Measurements from ENCODE around the gene KCNK5. TPM values are rescaled to one million over a fixed set of nuclear protein-coding genes. Genes with fewer than 3 reads are reported as not detected.

The KCNK5 gene
- polyA plus RNA-seq, 3 donors = 0.09 TPM; not detected in 2

DNA sequence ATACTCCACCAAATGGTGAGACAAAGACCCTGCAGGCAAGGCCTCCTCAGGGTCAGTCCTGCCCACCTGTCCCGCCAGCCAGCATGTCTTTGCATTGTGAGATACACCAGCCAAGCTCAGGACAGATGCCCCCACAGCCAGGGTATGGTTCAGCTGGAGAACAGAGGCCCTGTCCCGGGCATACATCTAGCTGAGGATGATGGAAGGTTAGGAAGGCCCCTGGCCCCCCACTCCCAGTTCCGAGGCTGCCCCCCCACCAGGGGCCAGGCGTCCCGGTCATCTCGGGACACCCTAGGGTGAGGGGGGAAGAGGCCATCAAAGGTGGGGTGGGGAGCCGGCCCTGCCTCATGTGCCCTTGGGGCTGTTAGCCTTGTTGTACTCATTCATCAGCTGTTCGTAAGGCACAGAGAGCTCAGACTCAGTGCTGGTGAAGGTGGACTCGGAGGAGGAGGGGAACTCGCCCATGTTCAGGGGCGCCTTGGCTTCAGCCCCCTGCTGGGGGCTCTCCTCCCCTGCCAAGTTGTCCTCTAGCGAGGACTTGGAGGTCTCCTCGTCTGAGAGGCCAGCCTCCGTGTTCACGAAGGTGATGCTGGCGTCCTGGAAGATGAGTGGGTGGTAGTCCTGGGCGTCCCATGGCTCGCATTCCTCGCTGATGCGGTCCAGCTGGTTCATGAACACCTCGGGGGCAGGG lies 38.6 kb downstream of the KCNK5 start:
- Histone ChIP-seq H3K4me1 (ENCODE audit: control insufficient read depth in 1 of 2, insufficient read depth in 2 of 2, low read length in 2 of 2) (peaks cover 0 to 4% of the 10 kb centered on the region in 2 donors), H3K36me3 (replicated peaks in 1 of 2; ENCODE audit: control insufficient read depth in 1 of 2, insufficient read depth in 2 of 2, low read length in 2 of 2) (peaks cover 6 to 49% of the 10 kb centered on the region in 2 donors), H3K9ac (ENCODE audit: insufficient read depth, low read length, poor library complexity, severe bottlenecking) (no peak overlapping the region), H3K27ac (ENCODE audit: low read depth in 1 of 2, low read length in 2 of 2) (no peak overlapping the region), H3K4me3 (replicated peaks in 1 of 3; ENCODE audit: low read depth in 2 of 3, low read length in 3 of 3) (no peak overlapping the region), H3K9me3 (replicated peaks in 1 of 2; ENCODE audit: control insufficient read depth in 1 of 2, insufficient read depth in 1 of 2, low read length in 2 of 2) (no peaks in the 10 kb centered on the region), H4K20me1 (ENCODE audit: insufficient read depth, low read length) (no peaks in the 10 kb centered on the region), H3K4me2 (replicated peaks; ENCODE audit: extremely low read depth, low read length, poor library complexity, severe bottlenecking) (no peak overlapping the region), H2AFZ (ENCODE audit: insufficient read depth, low read depth, low read length, poor library complexity, severe bottlenecking) (no peak overlapping the region), H3K79me2 (ENCODE audit: insufficient read depth, low read length) (no peaks in the 10 kb centered on the region), H3K27me3 (ENCODE audit: control insufficient read depth in 2 of 2, insufficient read depth in 2 of 2, low read length in 2 of 2) (no peaks in the 10 kb centered on the region)
- Mint-ChIP-seq H3K27ac (no peak overlapping the region), H3K4me1 (peaks cover 8% of the 10 kb centered on the region), H3K9me3 (no peaks in the 10 kb centered on the region), H3K4me3 (no peak overlapping the region), H3K36me3 (peaks cover 23 to 31% of the 10 kb centered on the region in 2 donors), H3K27me3 (ENCODE audit: low read depth in 3 of 3) (peaks cover 0 to 2% (median 0%) of the 10 kb centered on the region in 3 donors)
- intact Hi-C loops (cut with micrococcal nuclease) = no loop called here
- TF ChIP-seq, protein P1, sequence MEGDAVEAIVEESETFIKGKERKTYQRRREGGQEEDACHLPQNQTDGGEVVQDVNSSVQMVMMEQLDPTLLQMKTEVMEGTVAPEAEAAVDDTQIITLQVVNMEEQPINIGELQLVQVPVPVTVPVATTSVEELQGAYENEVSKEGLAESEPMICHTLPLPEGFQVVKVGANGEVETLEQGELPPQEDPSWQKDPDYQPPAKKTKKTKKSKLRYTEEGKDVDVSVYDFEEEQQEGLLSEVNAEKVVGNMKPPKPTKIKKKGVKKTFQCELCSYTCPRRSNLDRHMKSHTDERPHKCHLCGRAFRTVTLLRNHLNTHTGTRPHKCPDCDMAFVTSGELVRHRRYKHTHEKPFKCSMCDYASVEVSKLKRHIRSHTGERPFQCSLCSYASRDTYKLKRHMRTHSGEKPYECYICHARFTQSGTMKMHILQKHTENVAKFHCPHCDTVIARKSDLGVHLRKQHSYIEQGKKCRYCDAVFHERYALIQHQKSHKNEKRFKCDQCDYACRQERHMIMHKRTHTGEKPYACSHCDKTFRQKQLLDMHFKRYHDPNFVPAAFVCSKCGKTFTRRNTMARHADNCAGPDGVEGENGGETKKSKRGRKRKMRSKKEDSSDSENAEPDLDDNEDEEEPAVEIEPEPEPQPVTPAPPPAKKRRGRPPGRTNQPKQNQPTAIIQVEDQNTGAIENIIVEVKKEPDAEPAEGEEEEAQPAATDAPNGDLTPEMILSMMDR (IDR thresholded peaks at IDR 0.05) = no peak
- no peak for DNase-seq
- WGBS (ENCODE audit: insufficient coverage) = 99% methylated on average over 11 of the region's 21 CpGs

DNA sequence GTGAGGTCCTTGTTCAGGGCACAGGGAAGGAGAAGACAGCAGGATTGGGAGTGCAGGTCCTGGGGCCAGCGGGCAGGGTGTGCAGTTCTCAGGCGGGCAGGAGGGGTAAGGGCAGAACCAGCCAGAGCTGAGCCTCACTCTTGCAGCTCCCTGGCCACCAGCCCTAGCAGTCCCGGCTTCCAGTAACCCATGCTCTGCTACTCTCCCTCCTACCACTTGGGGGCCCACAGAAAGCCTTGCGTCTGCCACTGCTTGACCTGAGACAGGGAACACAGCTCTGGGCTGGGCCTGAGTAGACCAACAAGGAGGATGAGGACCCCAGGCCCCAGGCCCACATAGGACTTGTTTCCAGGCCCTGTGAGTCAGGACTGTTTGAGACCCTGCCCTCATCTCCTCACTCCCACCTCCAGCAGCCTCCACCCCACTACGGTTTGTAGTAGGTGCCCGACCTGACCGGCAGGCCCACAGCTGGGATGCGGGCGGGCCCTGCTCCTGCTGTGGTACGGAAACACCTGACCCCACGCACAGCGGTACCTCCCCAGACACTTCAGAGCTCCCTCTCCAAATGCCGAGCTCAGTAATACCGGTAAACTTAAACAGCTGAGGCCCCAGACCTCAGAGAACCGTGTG lies 39.2 kb downstream of the KCNK5 start:
- Mint-ChIP-seq H3K36me3 (peaks cover 20 to 28% of the 10 kb centered on the region in 2 donors), H3K27ac (peak overlapping the region in 1 of 7 donors; percentile 52), H3K27me3 (ENCODE audit: low read depth in 3 of 3) (peaks cover 0 to 2% (median 0%) of the 10 kb centered on the region in 3 donors), H3K4me3 (no peak overlapping the region), H3K4me1 (peaks cover 8% of the 10 kb centered on the region), H3K9me3 (no peaks in the 10 kb centered on the region)
- WGBS (ENCODE audit: insufficient coverage) = 90% methylated on average over 14 of the region's 15 CpGs
- Histone ChIP-seq H3K79me2 (ENCODE audit: insufficient read depth, low read length) (no peaks in the 10 kb centered on the region), H3K36me3 (replicated peaks in 1 of 2; ENCODE audit: control insufficient read depth in 1 of 2, insufficient read depth in 2 of 2, low read length in 2 of 2) (peaks cover 6 to 43% of the 10 kb centered on the region in 2 donors), H3K4me2 (replicated peaks; ENCODE audit: extremely low read depth, low read length, poor library complexity, severe bottlenecking) (no peak overlapping the region), H3K9ac (ENCODE audit: insufficient read depth, low read length, poor library complexity, severe bottlenecking) (no peak overlapping the region), H3K27me3 (ENCODE audit: control insufficient read depth in 2 of 2, insufficient read depth in 2 of 2, low read length in 2 of 2) (no peaks in the 10 kb centered on the region), H3K9me3 (replicated peaks in 1 of 2; ENCODE audit: control insufficient read depth in 1 of 2, insufficient read depth in 1 of 2, low read length in 2 of 2) (no peaks in the 10 kb centered on the region), H2AFZ (ENCODE audit: insufficient read depth, low read depth, low read length, poor library complexity, severe bottlenecking) (no peak overlapping the region), H3K4me3 (replicated peaks in 1 of 3; ENCODE audit: low read depth in 2 of 3, low read length in 3 of 3) (no peak overlapping the region), H3K27ac (ENCODE audit: low read depth in 1 of 2, low read length in 2 of 2) (no peak overlapping the region), H3K4me1 (ENCODE audit: control insufficient read depth in 1 of 2, insufficient read depth in 2 of 2, low read length in 2 of 2) (peaks cover 0 to 4% of the 10 kb centered on the region in 2 donors), H4K20me1 (ENCODE audit: insufficient read depth, low read length) (no peaks in the 10 kb centered on the region)
- DNase-seq = peak in 1 of 3 donors; percentile 28
- TF ChIP-seq, protein P1 (IDR thresholded peaks at IDR 0.05) = peak; percentile 44
- intact Hi-C loops (cut with micrococcal nuclease) = no loop called here
